Neural progenitor cell (in vitro differentiated cells): ENCODE measurements around the gene CCDC110. TPM values are rescaled to one million over a fixed set of nuclear protein-coding genes. Genes with fewer than 3 reads are reported as not detected.

Experiments
- DNase-seq: peaks from one replicate; pipeline ENCODE4 v3.0.0-alpha.2; 2016; ENCODE audit warnings: low spot score
- H2AFZ ChIP-seq: fragments of 200-600 bp; sonication (generic); replicated peaks from 2 replicates; pipeline ENCODE4 v1.6.1; 2016; ENCODE audit warnings: antibody characterized with exemption
- H3F3A ChIP-seq: fragments of 200-600 bp; sonication (generic); 2 replicates; pipeline ENCODE4 v1.6.1; 2016; ENCODE audit warnings: antibody characterized with exemption, low read depth
- H3K27ac ChIP-seq: fragments of 200-600 bp; sonication (generic); 2 replicates; pipeline ENCODE4 v1.5.1; 2016; ENCODE audit warnings: mild to moderate bottlenecking
- H3K27me3 ChIP-seq: fragments of 200-600 bp; sonication (generic); 2 replicates; pipeline ENCODE4 v1.6.1; 2016; ENCODE audit warnings: mild to moderate bottlenecking, moderate library complexity
- H3K36me3 ChIP-seq: fragments of 200-600 bp; sonication (generic); 2 replicates; pipeline ENCODE4 v1.5.1; 2016
- H3K4me1 ChIP-seq: fragments of 200-600 bp; sonication (generic); 2 replicates; pipeline ENCODE4 v1.6.1; 2016; ENCODE audit warnings: mixed run types
- H3K4me2 ChIP-seq: fragments of 200-600 bp; sonication (generic); 2 replicates; pipeline ENCODE4 v1.6.1; 2016
- H3K4me3 ChIP-seq: fragments of 200-600 bp; sonication (generic); 2 replicates; pipeline ENCODE4 v1.5.1; 2016
- H3K79me2 ChIP-seq: fragments of 200-600 bp; sonication (generic); 2 replicates; pipeline ENCODE4 v1.6.1; 2016; ENCODE audit warnings: low read depth
- H3K9ac ChIP-seq: fragments of 200-600 bp; sonication (generic); 2 replicates; pipeline ENCODE4 v1.6.1; 2016
- H3K9me3 ChIP-seq: fragments of 200-600 bp; sonication (generic); 2 replicates; pipeline ENCODE4 v1.5.1; 2016; ENCODE audit warnings: low read depth
- H4K20me1 ChIP-seq: fragments of 200-600 bp; sonication (generic); 2 replicates; pipeline ENCODE4 v1.6.1; 2016; ENCODE audit warnings: low read depth
- H3K27ac Mint-ChIP-seq: 3 replicates; pipeline ENCODE4 v1.8.0; 2021; ENCODE audit warnings: mixed read lengths
- H3K27me3 Mint-ChIP-seq: 2 replicates; pipeline ENCODE4 v1.8.0; 2022; ENCODE audit warnings: low read depth, mild to moderate bottlenecking, inconsistent platforms, moderate library complexity, mixed read lengths; ENCODE audit not compliant: insufficient read depth
- H3K36me3 Mint-ChIP-seq: 3 replicates; pipeline ENCODE4 v1.8.0; 2021; ENCODE audit warnings: mixed read lengths
- H3K4me1 Mint-ChIP-seq: 3 replicates; pipeline ENCODE4 v1.8.0; 2021; ENCODE audit warnings: mixed read lengths
- H3K4me3 Mint-ChIP-seq: 3 replicates; pipeline ENCODE4 v1.8.0; 2021; ENCODE audit warnings: mild to moderate bottlenecking, moderate library complexity, mixed read lengths
- H3K9me3 Mint-ChIP-seq: 3 replicates; pipeline ENCODE4 v1.8.0; 2020; ENCODE audit warnings: mixed read lengths
- CTCF ChIP-seq: fragments of 200-600 bp; sonication (generic); IDR thresholded peaks from 2 replicates; pipeline ENCODE4 v1.5.1; 2017; ENCODE audit warnings: antibody characterized with exemption, mild to moderate bottlenecking
- EZH2 ChIP-seq: fragments of 200-600 bp; sonication (generic); IDR thresholded peaks from 2 replicates; pipeline ENCODE4 v1.6.1; 2017; ENCODE audit warnings: antibody characterized with exemption, mild to moderate bottlenecking, moderate library complexity
- EZH2phosphoT487 ChIP-seq: fragments of 200-600 bp; sonication (generic); IDR thresholded peaks from 2 replicates; pipeline ENCODE4 v1.6.1; 2017; ENCODE audit warnings: antibody characterized with exemption
- total RNA-seq: library from RNA; depleted of rRNA; stranded (reverse); fragments of >200 nt; gene quantifications from 2 replicates; pipeline ENCODE4 v1.2.3, GENCODE V29; 2015; ENCODE audit warnings: low replicate concordance

CCDC110 gene
- total RNA-seq, 1 donor from 2014 or later, result 2.0 TPM

GRCh38 chr4:185473247-185473646 lies 1.7 kb upstream of the CCDC110 start:
- no peak overlapping the region for H3K27ac ChIP-seq
- H3K4me3 ChIP-seq, result no peak overlapping the region

GRCh38 chr4:185472103-185472542 lies 590 bp upstream of the CCDC110 start:
- peak overlapping the region; percentile 90 for H2AFZ ChIP-seq
- DNase-seq, result no peak
- peak overlapping the region; percentile 82 for H3K4me2 ChIP-seq
- no peaks in the 10 kb centered on the region for H3K79me2 ChIP-seq
- no peak overlapping the region for H3K9ac ChIP-seq
- H4K20me1 ChIP-seq, result no peaks in the 10 kb centered on the region
- Mint-ChIP-seq H3K4me1 (peaks cover 15% of the 10 kb centered on the region), H3K27me3 (peaks cover 5% of the 10 kb centered on the region), H3K27ac (no peak overlapping the region), H3K36me3 (no peaks in the 10 kb centered on the region), H3K4me3 (peak overlapping the region; percentile 93), H3K9me3 (no peaks in the 10 kb centered on the region)
- H3K27me3 ChIP-seq, result peaks cover 21% of the 10 kb centered on the region
- no peaks in the 10 kb centered on the region for H3K9me3 ChIP-seq
- H3K4me1 ChIP-seq, result no peaks in the 10 kb centered on the region
- no peak for TF ChIP-seq EZH2phosphoT487
- no peak for TF ChIP-seq CTCF
- no peak for TF ChIP-seq EZH2
- H3F3A ChIP-seq, result no peaks in the 10 kb centered on the region
- H3K4me3 ChIP-seq, result peak overlapping the region; percentile 90
- no peaks in the 10 kb centered on the region for H3K36me3 ChIP-seq
- no peak overlapping the region for H3K27ac ChIP-seq

More at GRCh38 chr4:185473247-185473646, 1.7 kb upstream of the CCDC110 start:
- Histone ChIP-seq H4K20me1 (no peaks in the 10 kb centered on the region), H3K4me2 (no peak overlapping the region), H3K9me3 (no peaks in the 10 kb centered on the region), H3K79me2 (no peaks in the 10 kb centered on the region), H3F3A (no peaks in the 10 kb centered on the region), H3K4me1 (no peaks in the 10 kb centered on the region), H3K27me3 (peaks cover 21% of the 10 kb centered on the region), H3K9ac (no peak overlapping the region), H2AFZ (no peak overlapping the region), H3K36me3 (no peaks in the 10 kb centered on the region)
- H3K27me3 Mint-ChIP-seq, result peaks cover 5% of the 10 kb centered on the region
- TF ChIP-seq EZH2phosphoT487 (no peak), EZH2 (no peak), CTCF (no peak)
- peak overlapping the region; percentile 53 for H3K4me3 Mint-ChIP-seq
- peaks cover 15% of the 10 kb centered on the region for H3K4me1 Mint-ChIP-seq
- H3K36me3 Mint-ChIP-seq, result no peaks in the 10 kb centered on the region
- no peak overlapping the region for H3K27ac Mint-ChIP-seq
- no peaks in the 10 kb centered on the region for H3K9me3 Mint-ChIP-seq
- DNase-seq, result no peak

GRCh38 chr4:185470501-185471195 lies 885 bp downstream of the CCDC110 start:
- Mint-ChIP-seq H3K9me3 (no peaks in the 10 kb centered on the region), H3K36me3 (no peaks in the 10 kb centered on the region), H3K27me3 (peaks cover 5% of the 10 kb centered on the region), H3K4me3 (peak overlapping the region; percentile 91), H3K4me1 (peaks cover 15% of the 10 kb centered on the region), H3K27ac (no peak overlapping the region)
- DNase-seq, result peak; percentile 37
- Histone ChIP-seq H3K9ac (no peak overlapping the region), H2AFZ (peak overlapping the region; percentile 91), H3F3A (no peaks in the 10 kb centered on the region), H3K79me2 (no peaks in the 10 kb centered on the region), H3K4me2 (peak overlapping the region; percentile 74), H3K4me1 (no peaks in the 10 kb centered on the region), H3K9me3 (no peaks in the 10 kb centered on the region), H3K4me3 (peak overlapping the region; percentile 66), H3K27ac (no peak overlapping the region), H3K27me3 (peaks cover 21% of the 10 kb centered on the region), H3K36me3 (no peaks in the 10 kb centered on the region), H4K20me1 (no peaks in the 10 kb centered on the region)
- TF ChIP-seq EZH2phosphoT487 (no peak), EZH2 (no peak), CTCF (no peak)
